ENCODE measurements around the gene PSMD1.

DNA sequence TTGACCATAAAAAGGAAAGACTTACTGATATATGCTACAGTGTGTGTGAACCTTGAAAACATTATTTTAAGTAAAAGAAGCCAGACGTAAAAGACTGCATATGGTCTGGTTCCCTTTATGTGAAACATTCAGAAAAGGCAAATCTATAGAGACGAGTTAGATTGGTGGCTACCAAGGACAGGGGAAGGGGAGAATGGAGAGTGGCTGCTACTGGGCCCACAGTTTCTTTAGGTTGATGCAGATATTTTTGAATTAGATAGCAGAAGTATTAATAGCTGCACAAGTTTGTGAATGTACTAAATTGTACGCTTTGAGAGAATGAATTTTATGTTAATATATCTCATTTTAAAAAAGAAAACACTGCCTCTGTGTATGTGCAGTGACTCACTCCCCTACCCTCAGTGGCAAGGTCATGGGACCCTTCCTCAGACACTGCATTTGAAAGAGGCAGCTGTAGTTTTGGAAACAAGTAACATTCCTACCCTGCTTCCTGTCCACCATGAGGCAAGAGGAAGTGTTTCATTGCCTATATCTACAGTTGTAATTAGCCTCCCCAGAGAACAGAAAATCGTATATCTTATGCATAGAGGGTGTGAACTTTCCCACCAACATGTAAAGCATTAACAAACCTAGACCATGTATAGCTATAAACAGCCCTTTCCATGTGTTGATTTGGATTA is 111.9 kb downstream of the PSMD1 start:
- TF ChIP-seq, protein P1, sequence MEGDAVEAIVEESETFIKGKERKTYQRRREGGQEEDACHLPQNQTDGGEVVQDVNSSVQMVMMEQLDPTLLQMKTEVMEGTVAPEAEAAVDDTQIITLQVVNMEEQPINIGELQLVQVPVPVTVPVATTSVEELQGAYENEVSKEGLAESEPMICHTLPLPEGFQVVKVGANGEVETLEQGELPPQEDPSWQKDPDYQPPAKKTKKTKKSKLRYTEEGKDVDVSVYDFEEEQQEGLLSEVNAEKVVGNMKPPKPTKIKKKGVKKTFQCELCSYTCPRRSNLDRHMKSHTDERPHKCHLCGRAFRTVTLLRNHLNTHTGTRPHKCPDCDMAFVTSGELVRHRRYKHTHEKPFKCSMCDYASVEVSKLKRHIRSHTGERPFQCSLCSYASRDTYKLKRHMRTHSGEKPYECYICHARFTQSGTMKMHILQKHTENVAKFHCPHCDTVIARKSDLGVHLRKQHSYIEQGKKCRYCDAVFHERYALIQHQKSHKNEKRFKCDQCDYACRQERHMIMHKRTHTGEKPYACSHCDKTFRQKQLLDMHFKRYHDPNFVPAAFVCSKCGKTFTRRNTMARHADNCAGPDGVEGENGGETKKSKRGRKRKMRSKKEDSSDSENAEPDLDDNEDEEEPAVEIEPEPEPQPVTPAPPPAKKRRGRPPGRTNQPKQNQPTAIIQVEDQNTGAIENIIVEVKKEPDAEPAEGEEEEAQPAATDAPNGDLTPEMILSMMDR (IDR thresholded peaks at IDR 0.05) = no peak
- TF ChIP-seq POLR2A (IDR thresholded peaks at IDR 0.05) = no peak
- TF ChIP-seq POLR2AphosphoS5 (IDR thresholded peaks at IDR 0.05) = no peak

Data from suprapubic skin (tissue), 4 donors.